ENCODE results near the gene GPANK1.

The GPANK1 gene

DNA sequence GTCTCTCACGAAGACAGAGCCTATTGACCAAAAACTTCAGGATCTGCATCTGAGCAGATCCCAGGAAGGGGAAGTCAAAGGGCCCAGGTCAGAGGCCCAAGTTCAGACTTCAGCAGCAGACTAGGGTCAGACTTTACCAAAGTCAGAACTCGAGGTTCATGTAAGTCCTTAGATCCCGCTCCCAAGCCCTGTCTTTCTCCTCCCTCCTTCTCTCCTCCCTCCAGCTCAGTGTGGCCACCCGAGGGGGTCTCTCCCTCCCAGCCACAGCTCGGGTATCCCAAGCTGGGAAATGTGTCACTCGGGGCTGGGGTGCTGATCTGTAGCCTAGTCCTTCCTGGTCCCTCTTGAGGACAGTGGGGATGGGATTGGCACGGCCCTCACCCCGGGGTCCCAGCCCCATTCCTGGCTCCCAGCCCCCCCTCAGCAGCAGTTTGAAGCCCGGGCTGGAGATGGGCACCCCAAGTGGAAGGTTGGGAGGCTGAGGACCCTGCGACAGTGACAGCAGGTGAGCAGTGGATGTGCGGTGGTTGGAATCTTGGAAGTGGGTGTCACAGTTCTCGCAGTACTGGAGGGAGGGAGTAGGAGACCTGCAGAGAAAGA is 2.6 kb downstream of the GPANK1 start:
- DNase-seq (ENCODE audit: low read depth, low spot score): no peak

DNA sequence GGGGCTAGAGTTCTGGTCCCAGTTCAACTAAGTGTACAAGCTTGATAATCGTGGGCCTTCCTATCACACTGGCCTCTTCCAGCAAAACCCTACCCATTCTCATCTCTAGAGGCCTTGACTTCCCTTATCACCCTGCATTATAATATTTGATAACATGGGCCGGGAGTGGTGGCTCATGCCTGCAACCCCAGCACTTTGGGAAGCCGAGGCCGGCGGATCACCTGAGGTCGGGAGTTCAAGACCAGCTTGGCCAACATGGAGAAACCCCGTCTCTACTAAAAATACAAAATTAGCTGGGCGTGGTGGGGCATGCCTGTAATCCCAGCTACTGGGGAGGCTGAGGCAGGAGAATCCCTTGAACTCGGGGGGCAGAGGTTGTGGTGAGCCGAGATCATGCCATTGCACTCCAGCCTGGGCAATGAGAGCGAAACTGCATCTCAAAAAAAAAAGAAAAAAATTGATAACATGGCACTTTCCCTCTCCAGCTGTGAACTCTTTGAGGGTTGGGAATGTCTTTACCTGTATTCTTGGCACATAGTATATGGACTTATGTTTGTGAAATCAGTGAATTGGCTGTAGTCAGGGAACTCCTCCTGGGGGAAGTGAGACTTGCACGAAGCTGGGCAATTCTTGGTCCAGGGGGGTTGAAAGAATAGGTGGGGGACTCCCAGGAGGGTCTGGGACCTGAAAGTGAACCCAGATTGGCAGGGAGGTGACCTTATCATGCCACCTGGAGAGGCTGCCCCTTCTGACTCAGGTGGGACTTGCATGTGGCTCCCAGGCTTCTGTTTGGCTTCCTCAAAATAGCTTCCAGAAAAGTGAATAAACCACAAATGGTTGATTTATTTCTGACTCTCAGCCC is 3.3 kb downstream of the GPANK1 start:
- DNase-seq (ENCODE audit: low read depth, low spot score): no peak

DNA sequence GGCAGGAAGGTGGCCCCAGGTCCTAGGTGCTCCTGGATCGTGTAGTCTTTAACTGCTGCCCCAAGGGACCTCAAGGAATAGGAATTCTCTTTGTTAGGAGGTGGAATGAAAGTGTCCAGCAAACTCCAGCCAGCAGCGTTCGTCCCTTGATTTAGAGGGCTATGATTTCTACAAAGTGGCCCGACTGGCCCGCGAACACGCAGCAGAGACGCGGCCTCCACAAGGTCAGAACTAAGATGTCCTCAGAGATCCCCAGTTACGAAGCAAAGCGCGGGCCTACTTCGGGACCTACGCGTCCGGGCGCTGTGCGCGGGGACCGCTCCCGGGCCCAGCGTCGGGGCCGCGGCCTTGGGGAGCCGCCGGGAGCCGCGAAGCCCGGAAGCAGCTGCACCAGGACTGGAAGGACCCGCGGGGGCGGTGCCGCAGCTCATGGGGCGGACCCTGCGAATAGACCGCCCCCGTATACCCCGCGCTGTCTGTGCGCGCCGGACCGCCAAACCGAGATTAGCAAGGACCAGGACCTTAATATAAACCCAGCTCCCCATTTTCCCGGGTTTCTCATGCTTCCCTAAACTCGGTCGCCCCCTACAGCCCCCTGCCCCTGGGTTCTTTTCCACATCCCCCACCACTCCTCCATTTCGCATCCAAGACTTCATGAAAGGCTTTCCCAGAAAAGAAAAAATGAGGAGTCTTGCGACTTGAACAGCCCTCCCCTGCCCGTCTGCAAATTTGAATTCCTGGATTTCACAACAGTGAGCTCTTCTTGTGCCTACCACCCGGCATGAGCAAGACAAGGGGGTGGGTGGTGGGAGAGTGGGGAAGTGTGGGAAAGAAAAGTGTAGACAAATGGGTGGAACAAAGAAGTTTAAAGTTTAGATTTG is 4.2 kb downstream of the GPANK1 start, which contains the start of gene C6orf47:
C6orf47 (minus strand) TSS at position 398 of the 881 bp plus-strand sequence. CDS start 831 bp downstream, outside the sequence.
- no peak for DNase-seq (ENCODE audit: low read depth, low spot score)

DNA sequence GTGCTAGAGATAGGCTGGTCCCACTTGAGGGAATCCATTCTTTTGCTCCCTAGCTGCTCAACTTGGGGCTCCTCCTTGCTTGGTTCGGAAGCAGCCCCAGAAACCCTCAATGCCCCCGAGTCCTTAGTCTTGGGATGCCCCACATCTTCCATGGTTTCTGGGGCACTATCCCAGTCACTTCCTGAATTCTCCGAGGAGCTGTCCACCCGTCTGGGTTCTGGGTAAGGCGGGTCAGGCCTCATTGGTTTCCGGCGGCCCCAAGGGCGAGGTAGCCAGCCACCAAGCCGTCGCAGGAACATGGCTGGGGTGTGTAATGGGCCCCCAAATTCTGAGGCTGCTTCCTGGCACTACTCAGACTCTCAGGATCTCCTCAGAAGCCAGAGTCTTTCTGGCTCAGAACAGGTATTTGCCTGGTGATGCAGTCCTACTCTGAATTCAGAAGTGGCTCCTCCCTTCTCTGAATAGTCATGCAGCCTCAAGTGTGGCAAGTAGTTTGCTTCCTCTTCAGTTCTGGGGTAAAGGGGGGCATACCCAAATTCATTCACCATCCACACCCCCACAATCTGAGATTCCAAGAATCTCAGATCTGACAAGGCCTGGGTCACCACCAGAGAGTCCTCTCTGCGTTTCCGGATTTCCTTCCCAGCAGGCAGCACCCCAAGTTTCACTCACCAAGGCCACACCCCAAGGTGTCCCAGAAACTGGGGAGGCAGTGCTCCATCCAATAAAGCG is 5.0 kb downstream of the GPANK1 start:
- DNase-seq (ENCODE audit: low read depth, low spot score): no peak

DNA sequence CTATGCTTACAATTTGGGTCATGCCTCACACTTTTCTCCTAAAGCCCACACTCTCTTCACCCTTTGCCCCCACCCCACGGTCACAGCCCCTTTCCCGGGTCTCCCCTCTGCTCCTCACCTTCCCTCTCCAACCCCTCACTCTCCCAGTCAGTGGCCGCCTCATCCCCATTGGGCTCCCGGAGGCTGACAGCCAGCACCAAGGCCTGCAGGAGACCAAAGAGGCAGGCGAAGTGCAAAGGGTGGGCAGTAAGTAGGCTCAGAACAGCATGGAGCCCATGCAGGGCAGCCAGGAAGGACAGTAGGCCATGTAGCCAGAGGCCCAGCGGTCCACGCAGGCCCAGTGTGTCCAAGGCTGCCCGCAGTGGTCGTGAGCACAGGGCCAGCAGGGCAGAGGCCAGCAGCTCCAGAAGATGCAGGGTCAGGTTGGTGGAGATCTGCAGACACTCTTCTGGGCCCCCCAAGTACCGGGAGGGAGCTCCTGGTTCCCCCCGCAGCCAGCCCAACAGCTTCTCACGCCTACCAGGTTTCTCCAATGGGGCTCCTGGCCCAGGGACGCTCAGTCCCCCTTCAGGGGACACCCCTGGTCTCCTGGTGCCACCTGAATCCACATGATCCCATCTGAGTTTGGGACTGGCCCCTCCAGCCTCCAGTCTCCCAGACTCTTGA is 5.7 kb downstream of the GPANK1 start:
- DNase-seq (ENCODE audit: low read depth, low spot score): no peak

DNA sequence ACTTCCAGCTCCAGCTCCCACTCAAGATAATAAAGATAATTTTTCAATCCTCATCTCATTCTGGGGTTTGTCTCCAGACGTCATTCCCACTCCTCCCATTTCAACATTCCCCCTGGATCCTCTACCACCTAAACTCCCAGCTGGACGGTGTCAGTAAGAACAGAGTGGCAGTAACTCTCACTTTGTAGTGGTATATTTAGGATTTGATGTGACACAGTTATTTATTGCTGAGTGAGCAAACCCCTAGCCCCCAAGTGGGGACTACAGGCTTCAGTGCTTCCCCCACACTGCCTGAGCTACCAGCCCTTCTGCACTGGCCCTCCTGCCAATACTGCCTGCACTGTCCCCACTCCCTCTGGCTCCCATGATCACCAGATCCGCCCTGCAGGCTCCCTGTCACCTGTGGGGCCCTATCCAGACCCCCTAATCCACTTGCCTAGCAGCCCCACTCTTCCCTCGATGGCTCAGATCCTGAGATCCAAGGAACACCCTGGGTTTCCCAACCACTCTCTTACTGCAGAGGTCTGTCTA is 6.6 kb downstream of the GPANK1 start:
- no peak for DNase-seq (ENCODE audit: low read depth, low spot score)

DNA sequence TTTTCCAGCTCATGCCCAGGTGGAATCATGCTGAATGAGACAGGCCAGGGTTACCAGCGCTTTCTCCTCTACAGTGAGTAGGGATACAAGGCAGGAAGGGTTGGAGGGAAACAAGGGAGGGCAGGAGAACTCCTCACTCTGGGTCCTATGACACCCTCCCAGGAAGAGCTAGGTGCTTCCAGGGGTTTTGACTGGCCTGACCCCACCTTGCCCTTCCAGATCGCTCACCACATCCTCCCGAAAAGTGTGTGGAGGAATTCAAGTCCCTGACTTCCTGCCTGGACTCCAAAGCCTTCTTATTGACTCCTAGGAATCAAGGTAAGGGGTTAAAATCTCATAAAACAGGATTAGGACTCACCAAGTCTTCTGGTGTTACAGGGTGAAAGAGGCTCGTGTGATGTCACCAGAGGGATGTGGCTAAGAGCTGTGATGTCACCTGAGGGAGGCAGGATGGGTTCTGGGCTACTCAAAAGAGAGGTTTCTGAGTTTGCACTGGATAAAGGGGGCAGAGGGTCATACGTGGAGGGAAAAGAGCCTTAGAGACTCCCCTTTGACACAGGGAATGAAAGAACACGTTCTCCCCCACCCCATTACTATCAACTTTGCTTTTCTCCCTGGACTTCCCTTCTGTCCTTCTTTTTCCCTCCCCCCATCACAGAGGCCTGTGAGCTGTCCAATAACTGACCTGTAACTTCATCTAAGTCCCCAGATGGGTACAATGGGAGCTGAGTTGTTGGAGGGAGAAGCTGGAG is 7.2 kb downstream of the GPANK1 start:
- DNase-seq (ENCODE audit: low read depth, low spot score): no peak

DNA sequence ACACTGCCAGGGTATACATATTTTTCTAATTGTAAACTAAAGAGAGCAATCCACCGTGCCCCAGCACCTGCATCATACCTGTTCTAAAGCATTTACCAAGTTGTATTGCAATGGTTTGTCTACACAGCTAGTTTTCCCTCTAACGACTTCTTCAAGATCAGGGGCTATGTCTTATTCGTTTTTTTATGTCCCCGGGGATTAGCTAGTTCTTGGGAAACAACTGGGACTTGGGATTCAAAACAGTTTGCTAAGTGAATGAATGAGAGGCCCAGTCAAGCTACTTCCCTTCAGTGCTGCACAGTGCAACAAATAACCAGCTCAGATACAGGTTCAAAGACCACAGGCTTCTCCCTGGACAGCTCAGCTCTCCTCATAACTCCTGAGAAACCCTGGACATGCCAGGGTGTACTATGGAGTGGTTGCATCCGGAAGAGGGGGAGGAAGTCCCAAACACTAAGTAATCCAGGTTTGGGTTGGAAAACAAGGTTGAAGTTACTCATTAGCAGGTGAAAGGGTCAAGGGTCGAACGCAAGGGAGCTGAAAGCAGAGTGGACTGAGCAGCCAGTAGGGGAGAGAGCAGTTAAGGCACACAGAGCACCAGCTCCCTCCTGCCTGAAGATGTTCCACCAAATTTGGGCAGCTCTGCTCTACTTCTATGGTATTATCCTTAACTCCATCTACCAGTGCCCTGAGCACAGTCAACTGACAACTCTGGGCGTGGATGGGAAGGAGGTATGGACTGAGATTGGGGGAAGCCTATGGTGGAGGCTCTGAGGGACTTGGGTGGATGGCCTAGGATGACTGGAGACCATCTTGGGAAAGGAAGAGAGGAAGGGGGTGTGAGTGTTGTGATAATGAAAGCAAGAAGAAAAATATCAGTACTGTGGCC is 9.2 kb downstream of the GPANK1 start, which contains the start of gene APOM:
APOM (plus strand) TSS at position 546 of the 889 bp plus-strand sequence; CDS start at position 619, 73 bp downstream.
- no peak for DNase-seq (ENCODE audit: low read depth, low spot score)

DNA sequence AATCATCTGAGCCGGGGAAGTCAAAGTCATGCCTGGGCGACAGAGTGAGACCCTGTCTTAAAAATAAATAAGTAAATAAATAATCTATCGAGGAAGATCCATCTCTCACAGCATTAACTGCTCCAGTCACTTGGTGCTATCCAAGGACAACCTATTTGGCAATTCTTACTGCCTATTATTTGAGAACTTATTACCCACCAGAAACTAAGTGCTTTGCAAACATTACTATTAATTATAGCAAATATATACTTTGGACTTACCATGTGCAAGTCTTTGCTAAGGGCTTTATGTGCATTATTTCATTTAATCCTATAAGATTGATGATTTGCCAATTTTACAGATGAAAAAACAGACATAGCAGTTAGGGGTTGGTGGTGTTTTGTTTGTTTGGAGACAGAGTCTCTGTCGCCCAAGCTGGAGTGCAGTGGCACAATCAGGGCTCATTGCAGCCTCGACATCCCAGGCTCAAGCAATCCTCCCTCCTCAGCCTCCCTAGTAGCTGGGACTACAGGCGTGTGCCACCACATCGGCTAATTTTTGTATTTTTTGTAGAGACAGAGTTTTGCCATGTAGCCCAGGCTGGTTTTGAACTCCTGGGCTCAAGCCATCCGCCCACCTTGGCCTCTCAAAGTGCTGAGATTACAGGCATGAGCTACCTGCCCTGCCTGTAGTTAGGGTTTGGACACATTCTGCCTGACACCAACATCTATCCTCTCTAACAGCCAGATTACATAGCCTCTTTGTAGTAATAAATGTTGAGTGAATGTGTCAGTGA is 10.0 kb downstream of the GPANK1 start:
- no peak for DNase-seq (ENCODE audit: low read depth, low spot score)

DNA sequence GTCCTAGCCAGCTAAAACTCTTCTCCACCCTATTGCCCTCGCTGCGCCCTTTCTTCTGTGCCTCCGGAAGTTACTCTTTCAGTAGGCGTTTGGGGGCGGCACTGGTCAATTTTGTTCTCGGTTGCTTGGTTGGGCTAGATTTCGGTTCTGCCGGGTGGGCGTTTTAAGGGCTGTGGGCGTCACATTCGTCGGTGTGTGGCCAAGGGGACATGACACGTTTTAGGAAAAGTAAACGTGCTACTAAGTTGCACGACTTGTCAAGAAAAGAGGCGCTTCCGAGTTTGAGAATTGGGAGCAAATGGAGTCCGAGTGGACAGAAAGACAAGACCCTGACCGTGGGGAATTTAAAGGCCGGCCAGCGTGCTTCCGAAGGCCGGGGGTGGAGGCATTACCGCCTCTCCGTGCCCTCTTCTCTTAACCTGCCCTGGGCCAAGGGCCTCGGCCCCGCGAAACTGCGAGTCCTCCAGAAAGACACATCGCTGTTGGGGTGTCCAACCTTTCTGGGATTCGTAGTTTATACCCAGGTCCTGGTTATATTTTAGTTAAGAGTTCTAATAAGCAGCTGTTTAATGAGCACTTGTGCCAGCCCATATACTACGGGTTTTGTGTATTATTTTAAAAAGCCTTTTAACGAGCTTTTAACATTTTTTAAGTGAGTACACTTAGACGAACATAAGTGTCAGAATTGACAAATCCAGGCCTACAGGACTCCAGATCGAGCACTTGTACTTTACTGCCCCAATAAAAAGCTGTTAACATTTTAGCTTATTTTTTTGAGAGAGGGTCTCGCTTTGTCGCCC is 11.7 kb downstream of the GPANK1 start:
- DNase-seq (ENCODE audit: low read depth, low spot score): no peak

DNA sequence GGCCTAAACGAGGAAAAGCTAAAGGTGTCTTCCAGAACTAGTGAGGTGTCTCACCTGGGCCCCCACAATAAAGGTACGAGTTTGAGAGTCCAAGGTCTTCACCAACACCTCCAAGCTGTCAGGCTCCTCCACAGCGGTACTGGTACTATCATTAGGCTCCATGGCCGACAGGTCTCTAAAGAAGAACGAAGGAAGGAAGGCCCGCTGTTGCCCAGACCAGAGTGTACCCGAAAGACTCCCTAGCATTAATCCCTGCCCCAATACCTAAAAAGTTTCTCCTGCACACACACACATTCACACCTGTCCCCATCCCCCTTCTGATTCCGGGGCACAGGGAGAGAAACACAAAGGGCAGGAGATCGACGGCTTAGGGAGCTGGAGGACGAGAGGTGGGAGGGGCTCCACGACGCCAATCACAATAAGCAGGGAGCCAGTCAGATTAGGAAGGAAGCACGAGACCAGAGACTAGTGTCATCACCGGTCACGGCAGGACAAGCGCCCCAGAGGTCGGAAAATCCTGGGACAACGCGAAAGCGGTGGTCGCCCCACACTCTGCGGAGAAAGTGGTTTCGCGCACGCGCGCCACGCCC is 13.1 kb downstream of the GPANK1 start:
- no peak for DNase-seq (ENCODE audit: low read depth, low spot score)

DNA sequence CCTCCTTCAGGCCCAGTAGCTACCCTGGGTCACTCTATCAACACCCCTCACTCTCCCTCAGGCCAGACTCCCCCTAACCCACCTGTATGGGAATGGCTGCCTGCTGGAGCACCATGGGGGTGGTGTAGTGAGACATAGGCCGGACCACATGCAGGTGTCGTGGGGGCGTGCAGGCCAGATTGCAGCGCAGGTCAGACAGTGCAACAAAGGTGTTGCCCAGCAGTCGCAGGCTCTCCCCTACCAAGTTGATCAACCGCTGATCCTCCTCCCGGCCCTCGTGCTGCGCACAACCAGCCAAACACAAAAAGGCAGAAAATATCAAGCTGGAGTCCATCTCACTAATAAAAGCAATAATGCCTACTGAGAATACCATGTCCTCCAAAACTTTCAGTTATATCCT is 19.5 kb downstream of the GPANK1 start:
- no peak for DNase-seq (ENCODE audit: low read depth, low spot score)

DNA sequence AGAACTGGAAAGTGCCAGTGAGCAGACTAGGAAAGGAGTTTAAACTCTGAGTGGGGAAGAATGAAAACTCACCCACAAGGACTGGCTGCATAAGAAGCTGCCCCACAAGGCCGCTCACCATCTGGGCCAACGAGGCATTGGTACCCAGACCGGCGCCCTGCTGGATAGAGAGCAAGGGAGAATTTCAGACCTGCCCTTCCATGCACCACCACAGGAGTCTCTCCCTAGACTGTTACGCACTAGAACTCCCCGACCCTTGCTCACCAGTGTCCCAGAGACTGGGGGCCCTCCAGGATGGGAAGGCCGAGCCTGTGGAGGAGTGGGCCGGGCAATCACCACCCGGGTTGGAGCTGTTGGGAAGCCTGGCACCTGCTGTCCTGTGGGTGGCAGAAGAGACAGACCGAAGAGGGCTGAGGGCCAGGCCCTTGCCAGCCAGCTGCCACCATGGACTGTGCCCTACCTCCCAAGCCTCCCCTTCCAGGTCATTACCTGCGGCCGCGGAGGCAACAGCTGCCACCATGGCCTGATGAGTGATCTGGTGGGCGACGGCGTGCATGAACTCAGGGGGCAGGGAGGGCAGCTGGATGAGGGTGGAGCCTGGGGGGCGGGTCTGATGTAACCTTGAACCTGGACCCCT is 20.9 kb downstream of the GPANK1 start:
- DNase-seq (ENCODE audit: low read depth, low spot score): no peak

DNA sequence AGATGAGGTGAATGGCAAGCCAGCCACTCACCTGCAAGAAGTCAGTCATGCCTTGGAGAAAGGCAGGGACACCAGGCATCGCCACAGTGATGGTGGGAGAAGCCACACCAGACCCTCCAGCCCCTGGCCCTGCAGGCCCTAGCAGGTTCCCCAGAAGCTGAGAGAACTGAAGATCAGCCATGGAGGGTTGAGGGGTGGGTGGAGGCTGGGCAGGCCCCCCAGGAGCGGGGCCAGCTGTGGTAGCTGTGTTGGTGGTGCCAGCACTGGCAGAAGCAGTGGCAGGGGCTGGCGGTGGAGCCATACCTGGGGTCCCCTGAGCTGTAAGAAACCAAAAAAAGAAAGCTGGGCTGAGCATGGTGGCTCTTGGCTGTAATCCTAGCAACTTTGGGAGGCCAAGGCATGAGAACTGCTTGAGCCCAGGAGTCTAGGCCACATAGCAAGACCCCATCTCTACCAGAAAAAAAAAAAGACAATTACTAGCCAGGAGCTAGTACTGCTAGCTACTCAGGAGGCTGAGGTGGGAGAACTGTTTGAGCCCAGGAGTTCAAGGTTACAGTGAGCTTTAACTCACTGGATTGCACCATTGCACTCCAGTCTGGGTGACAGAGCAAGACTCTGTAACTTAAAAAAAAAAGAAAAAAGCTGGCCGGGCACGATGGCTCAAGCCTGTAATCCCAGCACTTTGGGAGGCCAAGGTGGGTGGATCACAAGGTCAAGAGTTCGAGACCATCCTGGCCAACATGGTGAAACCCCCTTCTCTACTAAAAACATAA is 21.8 kb downstream of the GPANK1 start:
- DNase-seq (ENCODE audit: low read depth, low spot score): no peak

DNA sequence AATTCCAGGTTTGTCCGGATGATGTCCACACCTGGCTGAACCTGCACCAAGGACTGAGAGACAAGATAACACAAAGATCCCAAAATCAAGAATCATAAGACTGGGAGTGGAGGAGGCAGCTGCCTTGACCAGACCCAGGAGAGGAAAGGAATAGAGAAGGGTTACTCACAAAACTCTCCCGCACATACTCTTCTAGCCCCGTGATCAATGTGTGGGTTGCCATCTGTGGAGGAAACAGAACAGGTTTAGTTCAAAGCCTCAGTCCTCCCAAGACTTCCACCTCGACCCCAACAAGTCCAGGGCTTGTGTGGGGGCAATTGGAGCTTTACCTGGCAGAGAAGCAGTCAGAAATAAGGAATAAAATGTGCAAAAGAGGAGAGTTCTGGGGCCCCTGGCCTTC is 23.4 kb downstream of the GPANK1 start:
- DNase-seq (ENCODE audit: low read depth, low spot score): no peak

DNA sequence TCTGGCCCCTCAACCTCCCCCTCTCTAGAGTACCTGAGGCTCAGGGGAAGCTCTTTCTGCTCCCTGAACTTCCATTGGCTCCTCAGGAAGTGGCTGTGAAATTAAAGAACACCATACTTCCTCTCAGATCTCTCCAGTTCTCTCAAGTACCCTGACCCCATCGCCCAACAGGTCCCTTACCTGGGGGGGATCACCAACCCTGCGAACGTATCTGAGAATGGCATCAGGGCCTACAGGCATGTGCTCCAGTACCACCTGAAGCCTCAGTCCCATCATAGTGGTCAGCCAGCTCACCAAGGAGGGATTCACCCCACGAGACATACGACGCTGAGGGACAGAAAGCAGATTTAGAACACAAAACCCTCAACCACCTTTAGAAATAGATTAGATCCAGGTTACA is 24.2 kb downstream of the GPANK1 start:
- no peak for DNase-seq (ENCODE audit: low read depth, low spot score)

Data from brain pericyte (primary cell).